ENCODE measurements around the gene SOD2. TPM values are rescaled to one million over a fixed set of nuclear protein-coding genes. Genes with fewer than 3 reads are reported as not detected.

SOD2 gene
- total and polyA plus RNA-seq, 4 donors, result 143 to 952 (median 507) TPM

DNA sequence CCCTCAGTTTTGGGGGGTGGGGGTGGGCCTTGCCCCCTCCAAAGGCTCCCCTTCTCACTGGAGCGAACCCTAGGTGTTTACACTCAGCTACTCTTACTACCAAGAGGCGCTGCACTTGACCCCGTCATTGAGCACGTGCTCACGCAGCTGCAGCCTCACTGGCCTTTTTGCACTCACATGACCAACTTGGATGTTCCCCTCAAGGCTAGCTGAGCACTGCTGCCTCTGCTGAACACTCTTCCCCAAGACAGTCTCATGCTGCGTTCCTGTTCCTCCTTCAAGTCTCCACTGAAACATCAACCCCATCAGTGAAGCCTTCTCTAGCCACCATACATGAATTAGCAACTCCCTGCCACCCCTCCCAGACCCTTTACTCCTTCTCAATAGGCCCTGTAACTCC is 4.0 kb downstream of the SOD2 start:
- peaks cover 10 to 46% (median 38%) of the 10 kb centered on the region in 4 donors for H3K36me3 ChIP-seq (ENCODE audit: control insufficient read depth in 4 of 4, insufficient read depth in 3 of 4, low read depth in 1 of 4, low read length in 3 of 4)
- TF ChIP-seq SP1 (IDR thresholded peaks at IDR 0.05) (no peak), NR2F2 (IDR thresholded peaks at IDR 0.05) (no peak), JUND (IDR thresholded peaks at IDR 0.05) (no peak), FOXA1 (IDR thresholded peaks at IDR 0.05) (no peak), FOXA2 (IDR thresholded peaks at IDR 0.05) (no peak), HNF4G (IDR thresholded peaks at IDR 0.05) (no peak), TAF1 (conservative IDR thresholded peaks at IDR 0.05) (no peak), GABPA (IDR thresholded peaks at IDR 0.05 in 1 of 2, conservative IDR thresholded peaks at IDR 0.05 in 1 of 2) (no peak), YY1 (IDR thresholded peaks at IDR 0.05) (no peak), EGR1 (IDR thresholded peaks at IDR 0.05; ENCODE audit: low read depth in 2 of 2) (no peak), RAD21 (IDR thresholded peaks at IDR 0.05) (no peak), RXRA (IDR thresholded peaks at IDR 0.05) (no peak), HNF4A (conservative IDR thresholded peaks at IDR 0.05) (no peak)
- TF ChIP-seq, protein P1, sequence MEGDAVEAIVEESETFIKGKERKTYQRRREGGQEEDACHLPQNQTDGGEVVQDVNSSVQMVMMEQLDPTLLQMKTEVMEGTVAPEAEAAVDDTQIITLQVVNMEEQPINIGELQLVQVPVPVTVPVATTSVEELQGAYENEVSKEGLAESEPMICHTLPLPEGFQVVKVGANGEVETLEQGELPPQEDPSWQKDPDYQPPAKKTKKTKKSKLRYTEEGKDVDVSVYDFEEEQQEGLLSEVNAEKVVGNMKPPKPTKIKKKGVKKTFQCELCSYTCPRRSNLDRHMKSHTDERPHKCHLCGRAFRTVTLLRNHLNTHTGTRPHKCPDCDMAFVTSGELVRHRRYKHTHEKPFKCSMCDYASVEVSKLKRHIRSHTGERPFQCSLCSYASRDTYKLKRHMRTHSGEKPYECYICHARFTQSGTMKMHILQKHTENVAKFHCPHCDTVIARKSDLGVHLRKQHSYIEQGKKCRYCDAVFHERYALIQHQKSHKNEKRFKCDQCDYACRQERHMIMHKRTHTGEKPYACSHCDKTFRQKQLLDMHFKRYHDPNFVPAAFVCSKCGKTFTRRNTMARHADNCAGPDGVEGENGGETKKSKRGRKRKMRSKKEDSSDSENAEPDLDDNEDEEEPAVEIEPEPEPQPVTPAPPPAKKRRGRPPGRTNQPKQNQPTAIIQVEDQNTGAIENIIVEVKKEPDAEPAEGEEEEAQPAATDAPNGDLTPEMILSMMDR (IDR thresholded peaks at IDR 0.05; ENCODE audit: low read depth, low read length, missing input control), result no peak
- TF ChIP-seq, protein P2, sequence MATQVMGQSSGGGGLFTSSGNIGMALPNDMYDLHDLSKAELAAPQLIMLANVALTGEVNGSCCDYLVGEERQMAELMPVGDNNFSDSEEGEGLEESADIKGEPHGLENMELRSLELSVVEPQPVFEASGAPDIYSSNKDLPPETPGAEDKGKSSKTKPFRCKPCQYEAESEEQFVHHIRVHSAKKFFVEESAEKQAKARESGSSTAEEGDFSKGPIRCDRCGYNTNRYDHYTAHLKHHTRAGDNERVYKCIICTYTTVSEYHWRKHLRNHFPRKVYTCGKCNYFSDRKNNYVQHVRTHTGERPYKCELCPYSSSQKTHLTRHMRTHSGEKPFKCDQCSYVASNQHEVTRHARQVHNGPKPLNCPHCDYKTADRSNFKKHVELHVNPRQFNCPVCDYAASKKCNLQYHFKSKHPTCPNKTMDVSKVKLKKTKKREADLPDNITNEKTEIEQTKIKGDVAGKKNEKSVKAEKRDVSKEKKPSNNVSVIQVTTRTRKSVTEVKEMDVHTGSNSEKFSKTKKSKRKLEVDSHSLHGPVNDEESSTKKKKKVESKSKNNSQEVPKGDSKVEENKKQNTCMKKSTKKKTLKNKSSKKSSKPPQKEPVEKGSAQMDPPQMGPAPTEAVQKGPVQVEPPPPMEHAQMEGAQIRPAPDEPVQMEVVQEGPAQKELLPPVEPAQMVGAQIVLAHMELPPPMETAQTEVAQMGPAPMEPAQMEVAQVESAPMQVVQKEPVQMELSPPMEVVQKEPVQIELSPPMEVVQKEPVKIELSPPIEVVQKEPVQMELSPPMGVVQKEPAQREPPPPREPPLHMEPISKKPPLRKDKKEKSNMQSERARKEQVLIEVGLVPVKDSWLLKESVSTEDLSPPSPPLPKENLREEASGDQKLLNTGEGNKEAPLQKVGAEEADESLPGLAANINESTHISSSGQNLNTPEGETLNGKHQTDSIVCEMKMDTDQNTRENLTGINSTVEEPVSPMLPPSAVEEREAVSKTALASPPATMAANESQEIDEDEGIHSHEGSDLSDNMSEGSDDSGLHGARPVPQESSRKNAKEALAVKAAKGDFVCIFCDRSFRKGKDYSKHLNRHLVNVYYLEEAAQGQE (IDR thresholded peaks at IDR 0.05), result no peak
- TF ChIP-seq, protein P3, sequence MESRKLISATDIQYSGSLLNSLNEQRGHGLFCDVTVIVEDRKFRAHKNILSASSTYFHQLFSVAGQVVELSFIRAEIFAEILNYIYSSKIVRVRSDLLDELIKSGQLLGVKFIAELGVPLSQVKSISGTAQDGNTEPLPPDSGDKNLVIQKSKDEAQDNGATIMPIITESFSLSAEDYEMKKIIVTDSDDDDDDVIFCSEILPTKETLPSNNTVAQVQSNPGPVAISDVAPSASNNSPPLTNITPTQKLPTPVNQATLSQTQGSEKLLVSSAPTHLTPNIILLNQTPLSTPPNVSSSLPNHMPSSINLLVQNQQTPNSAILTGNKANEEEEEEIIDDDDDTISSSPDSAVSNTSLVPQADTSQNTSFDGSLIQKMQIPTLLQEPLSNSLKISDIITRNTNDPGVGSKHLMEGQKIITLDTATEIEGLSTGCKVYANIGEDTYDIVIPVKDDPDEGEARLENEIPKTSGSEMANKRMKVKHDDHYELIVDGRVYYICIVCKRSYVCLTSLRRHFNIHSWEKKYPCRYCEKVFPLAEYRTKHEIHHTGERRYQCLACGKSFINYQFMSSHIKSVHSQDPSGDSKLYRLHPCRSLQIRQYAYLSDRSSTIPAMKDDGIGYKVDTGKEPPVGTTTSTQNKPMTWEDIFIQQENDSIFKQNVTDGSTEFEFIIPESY (IDR thresholded peaks at IDR 0.05), result no peak
- TF ChIP-seq, protein P4, sequence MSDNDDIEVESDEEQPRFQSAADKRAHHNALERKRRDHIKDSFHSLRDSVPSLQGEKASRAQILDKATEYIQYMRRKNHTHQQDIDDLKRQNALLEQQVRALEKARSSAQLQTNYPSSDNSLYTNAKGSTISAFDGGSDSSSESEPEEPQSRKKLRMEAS (IDR thresholded peaks at IDR 0.05), result no peak
- TF ChIP-seq, protein P5, sequence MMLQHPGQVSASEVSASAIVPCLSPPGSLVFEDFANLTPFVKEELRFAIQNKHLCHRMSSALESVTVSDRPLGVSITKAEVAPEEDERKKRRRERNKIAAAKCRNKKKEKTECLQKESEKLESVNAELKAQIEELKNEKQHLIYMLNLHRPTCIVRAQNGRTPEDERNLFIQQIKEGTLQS (IDR thresholded peaks at IDR 0.05), result no peak
- peak overlapping the region in 1 of 2 donors; percentile 37 for H3K27ac ChIP-seq (ENCODE audit: low read depth in 1 of 2, low read length in 2 of 2)
- H3K4me1 ChIP-seq (ENCODE audit: control insufficient read depth in 4 of 4, insufficient read depth in 4 of 4, low read length in 3 of 4), result peaks cover 2 to 12% (median 7%) of the 10 kb centered on the region in 4 donors
- H3K9ac ChIP-seq (ENCODE audit: low read depth in 1 of 2, low read length in 2 of 2), result no peak overlapping the region
- DNase-seq (ENCODE audit: low spot score), result no peak
- H3K27me3 ChIP-seq (ENCODE audit: control insufficient read depth in 4 of 4, insufficient read depth in 4 of 4, low read length in 3 of 4), result no peaks in the 10 kb centered on the region
- WGBS, result 66% methylated on average over 6 of the region's 6 CpGs
- no peaks in the 10 kb centered on the region for H3K9me3 ChIP-seq (ENCODE audit: control insufficient read depth in 4 of 4, low read length in 3 of 4)
- H3K4me3 ChIP-seq (ENCODE audit: low read depth in 1 of 3, low read length in 3 of 3), result no peak overlapping the region
